ENCODE measurements around the gene PPP1R9B.

The PPP1R9B gene

DNA sequence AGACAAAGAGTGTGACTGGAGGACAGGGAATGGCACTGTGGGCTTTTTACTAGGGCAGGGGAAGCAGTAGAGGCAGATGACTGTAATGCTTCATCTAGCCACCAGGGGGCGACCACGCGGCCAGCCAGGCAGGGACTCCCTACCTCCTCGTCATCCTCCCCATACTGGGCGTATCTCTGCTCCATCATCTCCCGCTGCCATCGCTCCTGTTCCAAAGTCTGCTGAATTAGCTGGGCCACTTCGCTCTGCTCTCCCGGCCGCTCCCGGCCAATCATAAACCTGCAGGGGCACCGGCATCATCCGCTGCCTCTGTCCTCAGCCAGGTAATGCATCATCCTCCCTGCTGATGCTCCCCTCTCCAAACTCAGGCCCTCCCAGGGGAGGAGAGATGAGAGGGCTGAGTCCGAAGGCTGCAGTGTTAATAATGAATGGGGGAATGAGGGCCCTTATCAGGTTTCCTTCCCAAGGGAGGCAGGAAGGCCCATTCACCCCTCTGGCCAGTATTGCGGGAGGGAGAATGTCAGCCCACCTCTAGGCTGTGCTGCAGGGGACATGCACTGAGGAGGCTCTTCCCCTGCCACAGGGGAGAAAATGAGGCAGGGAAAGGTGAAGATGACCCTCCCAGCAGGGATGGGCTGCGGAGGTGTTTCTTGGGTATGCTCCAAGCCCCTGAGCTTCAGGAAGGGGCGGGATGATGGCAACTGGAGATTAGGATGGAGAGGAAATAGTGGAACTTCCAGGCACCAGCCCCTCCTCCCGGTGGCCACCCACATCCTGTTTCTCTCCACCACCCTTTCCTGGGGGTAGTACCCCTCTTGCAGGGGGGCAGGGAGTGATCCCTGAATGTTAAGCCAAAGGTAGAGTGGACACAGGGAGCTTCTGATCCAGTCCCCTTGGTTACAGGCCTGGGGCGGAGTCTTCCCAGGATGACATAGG is 10.3 kb downstream of the PPP1R9B start:
- DNase-seq = peak; percentile 85

DNA sequence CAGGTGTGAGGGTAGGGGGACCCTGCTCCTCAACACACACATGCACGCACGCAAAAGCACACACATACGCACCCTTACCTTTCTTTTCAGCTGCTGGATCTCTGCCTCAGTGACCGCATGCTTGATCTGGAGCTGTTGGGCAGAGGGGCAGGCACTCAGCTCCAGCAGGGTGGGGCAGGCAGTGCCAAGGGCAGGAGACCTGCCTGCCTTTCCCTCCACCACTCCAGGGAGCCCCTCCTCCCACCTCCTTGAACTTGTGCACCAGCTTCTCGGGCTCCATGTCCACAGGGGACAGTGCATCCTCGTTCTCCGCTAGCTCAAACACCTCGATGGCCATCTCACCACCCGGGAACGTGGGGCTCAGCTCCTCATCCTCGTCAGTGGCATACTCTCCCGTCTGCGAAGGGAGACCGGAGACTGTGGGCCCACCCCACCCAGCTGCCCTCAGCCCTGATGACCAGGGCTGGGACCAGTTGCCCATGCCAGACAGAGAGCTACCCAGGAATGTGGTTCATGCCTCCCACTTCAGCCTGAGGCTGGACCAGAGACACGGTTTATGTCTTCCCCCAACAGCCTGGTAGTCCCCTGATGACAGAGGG is 11.2 kb downstream of the PPP1R9B start:
- no peak for DNase-seq

DNA sequence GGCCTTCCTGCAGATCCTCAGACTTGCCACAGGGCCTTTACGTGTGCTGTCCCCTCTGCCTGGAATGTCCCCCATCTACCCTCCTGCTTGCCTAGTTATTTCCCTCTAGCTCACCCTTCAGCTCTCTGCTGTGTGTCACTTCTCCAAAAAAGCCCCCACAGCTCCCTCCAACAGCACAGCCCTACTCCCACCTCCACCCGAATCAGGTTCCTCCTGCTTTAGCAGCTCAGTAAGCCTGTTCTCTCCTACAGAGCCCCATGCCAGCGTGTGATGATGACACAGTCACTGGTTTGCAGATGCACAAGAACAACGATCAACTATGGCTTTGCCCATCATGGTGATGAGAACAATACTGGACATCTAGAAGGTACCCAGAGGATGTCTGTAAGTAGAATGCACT is 13.4 kb downstream of the PPP1R9B start:
- DNase-seq = no peak

DNA sequence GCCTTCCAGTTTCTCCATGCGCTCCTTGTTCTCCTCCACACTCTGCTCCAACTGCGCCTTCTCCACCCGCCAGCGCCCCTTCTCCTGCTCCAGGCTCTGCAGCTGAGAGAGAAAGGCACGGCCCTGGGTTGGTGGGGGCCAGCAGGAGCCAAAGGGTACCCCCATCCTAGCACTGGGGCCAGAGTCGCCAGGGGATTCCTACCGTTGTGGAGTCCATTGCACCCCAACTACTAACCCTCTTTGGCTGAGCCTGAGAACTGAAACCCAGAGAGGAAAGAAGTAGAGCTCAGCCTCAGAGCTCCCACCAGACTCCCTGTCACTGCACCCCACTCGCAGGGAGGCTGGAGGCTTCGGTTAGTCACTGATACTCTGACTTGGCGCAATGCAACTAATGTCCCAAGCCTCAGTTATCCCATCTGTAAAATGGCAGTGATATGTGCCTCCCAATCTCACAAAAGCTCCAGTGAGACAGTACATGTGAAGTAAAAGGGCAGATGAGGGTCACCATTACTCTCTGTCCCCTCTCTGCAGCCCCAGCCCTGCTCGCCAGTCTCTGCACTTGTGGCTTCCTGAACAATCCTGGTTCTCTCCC is 14.3 kb downstream of the PPP1R9B start:
- no peak for DNase-seq

DNA sequence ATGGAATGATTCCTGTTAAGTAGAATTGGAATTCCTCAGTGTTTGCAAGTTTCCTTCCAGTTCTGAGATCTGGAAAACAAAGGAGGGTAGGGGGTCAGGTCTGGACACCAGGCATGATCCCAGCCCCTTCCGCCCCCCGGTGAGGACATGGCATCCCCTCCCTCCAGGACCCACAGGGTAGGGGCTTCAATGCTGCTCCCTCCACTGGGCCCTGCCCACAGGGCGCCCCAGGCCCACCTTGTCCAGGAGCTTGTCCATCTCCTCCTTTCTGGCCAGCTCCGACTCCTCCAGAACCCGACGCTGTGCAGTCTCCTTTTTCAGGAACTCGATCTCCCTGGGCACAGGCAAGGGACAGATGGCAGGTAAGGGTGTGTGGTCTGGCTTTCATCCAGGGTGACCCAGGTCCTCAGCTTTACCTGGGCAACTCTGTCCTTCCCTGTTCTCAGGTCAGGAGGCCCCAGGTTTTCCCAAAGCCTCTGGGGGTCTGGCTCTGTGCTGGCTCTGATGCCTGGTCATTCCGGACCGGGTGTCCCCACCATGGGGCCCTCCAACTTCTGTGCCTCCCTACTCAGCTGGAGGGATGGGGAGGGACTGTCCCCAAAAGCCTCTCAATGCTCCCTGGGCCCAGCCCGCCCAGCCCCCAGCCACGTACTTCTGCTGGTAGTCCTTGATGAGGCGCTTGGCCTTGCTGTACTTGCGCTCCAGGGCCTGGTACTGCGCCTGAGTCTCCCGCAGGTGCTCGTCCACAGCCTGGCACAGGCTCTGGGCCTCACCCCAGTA is 15.0 kb downstream of the PPP1R9B start:
- no peak for DNase-seq

DNA sequence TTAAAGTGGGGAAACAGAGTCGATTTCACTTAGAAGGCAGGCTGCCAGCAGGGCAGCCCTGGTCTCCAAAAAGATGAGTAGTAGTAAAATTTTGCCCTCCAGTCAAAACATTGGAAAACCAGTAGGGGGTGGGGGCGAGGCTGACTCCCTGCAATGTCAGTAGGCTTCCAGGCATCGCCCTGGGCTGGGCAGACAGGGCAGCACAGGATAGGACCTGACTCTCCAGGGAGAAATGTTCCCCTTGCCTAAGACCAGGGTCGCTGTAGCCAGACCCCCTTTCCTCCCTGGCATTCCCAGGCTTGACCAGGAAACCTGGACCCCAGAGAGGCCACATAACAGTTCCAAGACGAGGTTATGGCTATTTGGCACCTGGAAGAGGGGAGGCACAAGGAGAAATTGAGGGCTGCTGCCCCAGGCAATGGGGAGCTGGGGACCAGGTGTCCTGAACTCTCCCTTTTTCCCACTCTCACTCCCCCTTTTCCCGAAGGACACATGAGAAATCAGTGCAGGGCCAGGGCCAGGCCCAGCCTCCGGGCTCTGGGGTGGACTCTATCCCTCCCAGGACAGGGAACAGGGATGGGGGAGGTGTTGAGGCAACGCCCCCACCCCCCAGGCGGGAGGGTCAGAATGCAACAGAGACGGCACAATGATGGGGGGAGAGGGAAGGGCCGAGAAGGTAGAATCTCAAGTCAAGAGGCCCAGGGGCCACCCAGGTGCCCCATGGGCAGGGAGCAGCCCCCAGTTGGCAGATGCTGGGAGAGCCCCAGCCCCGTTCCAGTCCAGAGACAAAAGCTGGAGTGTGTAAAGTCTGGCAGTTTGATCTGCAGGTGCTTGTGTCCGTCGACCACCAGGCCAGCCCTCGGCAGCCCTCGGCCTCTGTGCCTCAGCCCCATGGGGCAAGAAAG is 16.0 kb downstream of the PPP1R9B start:
- DNase-seq = no peak

DNA sequence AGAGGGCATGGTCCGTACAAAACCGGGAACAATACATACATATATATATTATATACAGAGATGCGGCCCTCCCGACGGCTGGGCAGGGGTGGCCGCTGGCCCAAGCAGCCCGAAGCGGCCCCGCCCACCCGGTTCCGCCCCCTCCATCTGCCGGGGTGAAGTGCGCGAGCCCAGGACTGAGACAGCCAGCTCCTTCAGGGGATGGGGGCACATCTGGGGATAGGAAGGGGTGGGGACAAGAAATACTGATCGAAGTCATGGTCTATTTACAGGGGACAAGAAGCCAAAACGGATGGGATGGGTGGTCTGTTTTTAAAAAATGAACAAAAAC is 16.7 kb downstream of the PPP1R9B start:
- DNase-seq = peak; percentile 55

DNA sequence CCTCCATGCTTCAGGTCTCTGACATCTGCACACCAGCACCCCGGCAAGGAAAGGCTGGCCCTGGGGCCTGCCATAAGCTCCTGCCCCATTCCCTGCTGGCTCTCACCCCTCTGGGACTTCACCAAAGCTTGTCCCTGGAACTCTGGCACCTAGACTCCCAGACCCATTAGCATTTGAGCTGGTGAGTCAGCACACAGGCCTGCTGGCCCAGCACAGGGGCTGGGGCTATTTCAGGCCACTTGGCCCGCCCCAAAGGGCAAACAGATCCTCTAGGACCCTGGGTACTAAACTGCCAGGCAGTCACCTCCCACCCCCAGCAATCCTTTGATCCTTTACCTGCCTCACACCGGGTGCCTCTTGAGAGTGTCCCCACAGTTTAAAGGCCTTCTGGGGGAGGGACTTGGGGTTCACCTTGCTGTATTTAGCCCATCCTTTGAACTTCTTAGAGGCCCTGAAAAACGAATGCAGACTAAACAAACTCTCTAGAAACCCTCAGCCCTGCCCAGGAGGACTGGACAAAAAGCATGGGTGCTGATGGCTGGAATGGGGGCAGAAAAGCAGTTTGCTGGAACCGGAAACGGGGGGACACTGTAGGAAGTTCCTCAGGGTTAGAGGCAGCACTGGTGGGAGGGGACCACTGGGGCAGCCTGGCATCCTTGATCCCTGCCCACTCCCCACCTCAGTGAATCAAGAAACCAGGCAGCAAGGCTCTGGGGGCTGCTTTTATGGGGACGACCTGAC is 17.3 kb downstream of the PPP1R9B start:
- no peak for DNase-seq

DNA sequence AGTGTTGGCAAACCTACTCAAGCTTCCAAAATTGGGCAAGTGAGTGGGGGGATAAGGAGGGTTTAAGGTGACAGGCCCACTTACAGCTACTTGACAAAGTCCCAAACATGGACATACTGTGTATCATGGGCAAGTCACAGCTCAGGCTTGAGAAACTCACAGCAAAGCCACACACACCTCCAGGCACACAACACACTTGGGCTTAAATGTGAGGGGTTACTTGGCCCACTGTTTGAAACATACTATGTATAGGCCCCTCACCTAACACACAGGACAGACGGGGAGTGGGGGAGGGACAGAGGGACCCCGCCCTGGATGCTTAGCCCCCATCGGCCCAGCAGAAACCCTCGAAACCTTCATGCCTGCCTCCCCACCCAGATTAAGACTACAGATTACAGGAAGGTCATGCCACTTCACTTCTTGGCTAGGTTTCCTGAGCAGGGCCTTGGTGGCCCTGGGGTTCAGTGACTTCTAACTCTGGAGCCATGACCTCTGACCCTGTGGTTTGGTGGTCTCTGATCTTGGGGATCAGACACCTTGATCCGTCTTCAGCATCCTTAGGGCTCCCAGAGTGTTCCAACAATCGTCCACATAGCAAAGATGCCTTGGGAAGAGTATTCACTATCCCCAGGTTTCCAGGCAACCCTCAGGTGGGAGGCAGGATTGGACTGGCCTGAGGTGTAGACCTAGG is 18.2 kb downstream of the PPP1R9B start:
- DNase-seq = no peak

DNA sequence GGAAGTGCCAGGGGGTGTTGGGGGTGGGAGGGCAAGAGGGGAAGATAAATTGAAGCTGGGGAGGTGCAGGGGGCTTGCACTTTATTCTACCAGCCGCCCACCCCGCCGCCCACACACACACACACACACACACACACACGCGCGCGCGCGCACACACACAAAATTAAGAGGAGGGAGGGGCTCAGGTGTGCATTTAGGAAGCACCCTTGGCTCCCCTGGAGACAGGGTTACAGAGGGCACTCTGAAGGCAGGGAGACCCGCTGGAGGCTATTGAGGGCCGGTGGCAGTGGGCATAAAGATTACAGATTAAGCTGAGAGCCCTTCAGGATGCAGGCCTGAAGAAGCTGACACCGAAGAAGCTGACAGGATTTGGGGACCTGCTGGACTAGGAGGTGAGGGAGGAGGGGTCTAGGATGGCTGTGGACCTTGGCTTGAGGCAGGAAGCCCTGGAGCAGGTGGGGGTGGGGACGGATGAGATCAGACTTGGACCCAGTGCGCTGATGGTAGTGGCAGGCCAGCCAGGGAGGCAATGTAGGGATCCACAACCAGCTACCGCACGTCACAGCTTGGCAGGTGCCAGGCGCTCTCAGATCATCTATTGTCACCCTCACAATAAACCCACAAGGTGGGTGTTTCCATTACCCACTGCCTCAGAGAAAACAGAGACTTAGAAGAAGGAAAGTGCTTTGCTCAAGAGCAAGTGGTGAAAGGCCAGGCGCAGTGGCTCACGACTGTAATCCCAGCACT is 19.7 kb downstream of the PPP1R9B start:
- DNase-seq = peak; percentile 41

DNA sequence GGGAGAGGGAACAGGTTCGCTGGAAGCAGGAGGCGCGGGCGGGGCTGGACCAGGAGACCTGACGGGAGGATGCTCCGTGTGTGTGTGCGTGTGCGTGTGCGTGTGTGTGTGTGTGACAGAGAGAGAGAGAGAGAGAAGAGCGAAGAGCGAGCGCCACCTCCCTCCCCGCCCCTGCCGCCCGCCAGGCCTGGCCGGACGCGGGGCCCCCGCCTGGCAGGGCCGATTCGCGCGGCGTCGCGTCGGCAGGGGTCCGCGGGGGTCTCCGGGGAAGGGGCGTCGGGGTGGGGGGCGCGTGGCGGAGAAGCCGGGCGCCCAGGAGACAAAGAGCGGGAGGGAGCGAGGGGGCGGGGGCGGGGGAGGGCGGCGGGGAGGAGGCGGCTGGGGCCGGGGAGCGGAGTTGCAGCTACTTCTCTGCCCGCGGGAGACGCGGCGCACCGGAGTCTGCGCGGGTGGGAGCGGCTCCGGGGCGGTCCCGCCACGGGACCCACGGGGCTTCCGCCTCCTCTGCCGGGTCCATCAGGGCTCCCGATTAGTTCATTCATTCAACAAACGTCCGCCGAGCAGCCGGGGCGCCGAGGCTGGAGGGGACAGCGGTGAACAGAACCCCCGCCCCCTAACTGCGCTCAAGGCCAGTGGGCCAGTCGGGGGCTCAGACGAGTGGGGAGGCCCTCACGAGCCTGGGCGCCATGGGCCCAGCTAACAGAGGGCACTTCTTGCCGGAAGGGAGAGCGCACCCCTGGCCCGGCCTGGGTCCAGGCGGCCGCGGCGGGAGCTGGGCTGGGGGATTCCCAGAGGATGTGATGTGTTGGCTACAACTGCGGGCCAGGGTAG is 20.5 kb downstream of the PPP1R9B start, which contains the start of gene SAMD14:
TSS of gene SAMD14 (minus strand) at position 433 of the 831 bp plus-strand sequence. CDS start 5,201 bp downstream, outside the sequence.
- peak; percentile 77 for DNase-seq

DNA sequence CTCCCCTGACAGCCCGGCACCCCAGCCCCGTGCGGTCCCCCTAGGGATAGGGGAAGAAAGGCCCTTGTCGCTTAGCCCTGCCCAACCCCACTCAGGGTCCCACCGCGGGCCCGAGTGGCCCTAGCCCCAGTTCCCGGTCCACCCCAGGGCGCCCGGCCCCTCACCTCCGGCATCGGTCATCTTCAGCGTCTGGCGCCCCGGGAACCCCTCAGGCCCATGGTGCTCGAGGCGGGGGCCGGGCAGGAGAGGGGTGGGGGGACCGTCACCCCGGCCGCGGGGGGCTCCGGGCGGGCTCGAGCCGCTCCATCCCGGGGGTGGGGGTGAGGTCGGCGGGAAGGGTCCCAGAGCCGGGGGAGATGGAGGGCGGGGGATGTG is 21.1 kb downstream of the PPP1R9B start:
- no peak for DNase-seq

DNA sequence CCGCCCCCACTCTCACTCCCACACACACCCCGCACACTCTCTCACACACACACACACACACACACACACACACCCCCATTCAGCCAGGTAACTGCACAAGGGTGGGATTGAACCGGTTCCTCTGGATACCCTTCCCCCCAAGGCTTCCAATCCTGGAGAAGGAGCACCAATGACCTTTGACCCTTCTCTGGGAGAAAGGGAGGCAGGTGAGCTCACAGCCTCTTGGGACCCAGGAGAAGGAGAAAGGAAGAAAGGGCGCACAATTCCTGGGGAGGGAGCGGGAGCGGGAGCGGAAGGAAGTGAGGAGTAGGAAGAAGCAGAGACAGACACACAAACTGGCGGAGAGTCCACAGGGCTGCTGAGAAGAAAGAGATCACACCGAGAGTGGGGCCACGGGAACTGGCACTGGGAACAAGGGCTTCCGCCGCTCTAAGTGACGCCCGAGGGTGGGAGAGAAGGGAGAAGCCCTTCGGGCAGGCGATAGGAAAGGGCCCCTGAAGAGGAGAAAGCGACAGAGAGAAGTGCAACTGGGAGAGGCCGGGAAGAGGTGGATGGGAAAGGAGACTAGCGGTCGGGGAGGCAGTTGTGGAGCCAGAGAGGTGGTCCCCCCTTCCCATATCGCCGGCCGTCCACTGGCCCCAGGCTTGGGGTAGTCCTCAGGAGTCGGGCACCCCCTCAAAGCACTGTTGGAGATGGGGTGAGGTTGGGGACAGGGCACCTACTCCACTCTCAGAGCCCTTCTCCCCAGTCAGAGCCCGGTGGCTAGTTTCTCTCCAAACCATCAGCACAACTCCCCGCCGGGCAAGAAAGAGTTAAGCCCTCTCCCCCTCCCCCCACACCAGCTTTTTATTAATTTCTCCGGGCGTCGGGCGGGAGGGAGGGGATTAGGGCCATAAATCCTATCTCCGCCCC is 21.8 kb downstream of the PPP1R9B start:
- peak; percentile 86 for DNase-seq

DNA sequence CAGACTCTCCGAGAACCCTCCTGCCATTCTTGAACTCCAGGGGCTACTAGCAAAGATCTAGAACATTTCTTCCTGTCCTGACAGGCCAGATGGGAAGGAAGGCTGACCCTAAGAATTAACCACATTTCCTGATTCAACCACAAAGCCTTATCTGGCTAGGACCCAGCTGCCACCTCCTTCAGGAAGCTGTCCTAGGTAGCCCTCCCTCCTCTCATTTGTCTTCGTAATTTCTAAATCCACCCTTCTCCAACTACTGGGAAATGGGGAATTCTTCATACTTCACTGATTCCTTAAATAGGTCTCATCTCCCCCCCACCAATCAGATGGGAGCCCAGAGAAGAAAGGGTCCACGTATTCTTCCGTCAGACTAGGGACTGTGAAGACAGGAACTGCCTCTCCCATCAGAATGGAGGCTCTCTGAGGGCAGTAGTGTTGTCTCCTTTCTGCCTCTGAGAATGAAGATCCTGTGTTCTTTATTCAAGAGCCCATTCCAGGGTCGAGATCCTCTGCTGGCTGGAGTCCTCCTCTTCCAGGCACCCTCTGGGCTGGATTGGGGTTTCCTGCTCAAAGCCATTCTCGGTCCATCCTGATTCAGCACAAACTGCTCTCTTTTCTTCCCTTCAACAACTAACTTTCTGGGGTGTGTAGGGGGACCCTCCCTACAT is 22.6 kb downstream of the PPP1R9B start:
- DNase-seq = peak; percentile 39

DNA sequence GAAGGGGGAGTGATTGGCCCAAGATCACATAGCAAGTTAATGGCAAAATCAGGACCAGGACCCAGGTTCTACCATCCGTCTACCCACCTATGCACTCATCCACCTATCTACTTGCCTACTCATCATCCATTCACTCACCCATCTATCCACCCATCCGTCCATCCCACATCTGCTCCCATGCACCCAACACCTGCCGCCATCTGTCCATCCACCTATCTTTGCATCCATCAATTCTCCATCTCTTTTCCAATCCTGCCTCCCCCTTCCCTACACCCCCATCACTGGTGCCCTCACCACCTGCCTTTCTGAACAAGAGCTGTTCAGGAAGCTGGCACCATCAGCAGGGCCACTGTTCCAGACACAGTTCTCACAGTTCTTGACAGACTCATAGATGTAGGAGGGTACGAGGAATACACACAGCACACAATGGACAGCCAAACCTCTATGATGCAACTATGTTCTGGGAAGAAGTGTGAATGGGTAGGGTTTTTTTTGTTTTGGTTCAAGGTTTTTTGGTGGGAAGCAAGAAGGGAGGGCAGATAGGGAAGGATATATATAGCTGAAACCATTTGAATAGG is 25.0 kb downstream of the PPP1R9B start:
- DNase-seq = no peak

DNA sequence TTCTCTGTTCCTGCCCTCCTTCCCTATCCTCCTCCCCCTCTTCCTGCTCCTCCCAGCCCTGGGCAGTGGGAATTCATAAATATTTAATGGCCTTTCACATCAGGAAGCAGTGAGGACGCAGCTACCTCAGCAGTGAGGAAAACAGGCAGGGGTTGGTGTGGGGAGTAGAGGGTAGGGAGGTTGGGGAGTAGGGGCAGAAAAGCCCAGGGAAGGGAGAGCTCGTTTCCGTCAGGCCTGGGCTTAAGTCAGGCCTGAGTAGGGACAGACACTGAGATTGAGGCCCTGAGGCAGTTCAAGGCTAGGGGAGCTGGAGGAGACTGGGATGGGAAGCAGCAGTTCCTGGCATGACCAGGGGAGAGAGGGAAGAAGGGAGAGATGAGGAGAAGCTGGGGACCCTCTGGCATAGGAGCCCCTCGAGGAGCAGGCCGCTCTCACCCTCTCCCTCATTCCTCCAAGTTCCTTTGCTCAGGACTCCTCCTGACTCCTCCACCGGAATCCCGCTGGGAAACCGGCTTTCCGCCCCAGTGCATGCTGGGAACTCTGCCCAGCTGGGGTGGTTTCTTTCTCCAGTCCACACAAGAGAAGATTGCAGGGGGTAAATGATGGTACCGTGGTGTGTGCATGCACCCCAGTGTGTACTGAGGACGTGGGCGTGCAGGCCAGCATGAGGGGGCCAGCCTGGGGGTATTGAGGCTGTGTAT is 26.7 kb downstream of the PPP1R9B start:
- no peak for DNase-seq
